Measurements from ENCODE around the gene PSMD8. TPM values are rescaled to one million over a fixed set of nuclear protein-coding genes. Genes with fewer than 3 reads are reported as not detected.
"Not testable (repeated sequence)": the region's sequence is repeated elsewhere in the genome, so short reads cannot be mapped to it uniquely, and the experiment has no call there.

Gene PSMD8
- total RNA-seq, 2 experiments from 2014 or later: 164 to 204 TPM

DNA sequence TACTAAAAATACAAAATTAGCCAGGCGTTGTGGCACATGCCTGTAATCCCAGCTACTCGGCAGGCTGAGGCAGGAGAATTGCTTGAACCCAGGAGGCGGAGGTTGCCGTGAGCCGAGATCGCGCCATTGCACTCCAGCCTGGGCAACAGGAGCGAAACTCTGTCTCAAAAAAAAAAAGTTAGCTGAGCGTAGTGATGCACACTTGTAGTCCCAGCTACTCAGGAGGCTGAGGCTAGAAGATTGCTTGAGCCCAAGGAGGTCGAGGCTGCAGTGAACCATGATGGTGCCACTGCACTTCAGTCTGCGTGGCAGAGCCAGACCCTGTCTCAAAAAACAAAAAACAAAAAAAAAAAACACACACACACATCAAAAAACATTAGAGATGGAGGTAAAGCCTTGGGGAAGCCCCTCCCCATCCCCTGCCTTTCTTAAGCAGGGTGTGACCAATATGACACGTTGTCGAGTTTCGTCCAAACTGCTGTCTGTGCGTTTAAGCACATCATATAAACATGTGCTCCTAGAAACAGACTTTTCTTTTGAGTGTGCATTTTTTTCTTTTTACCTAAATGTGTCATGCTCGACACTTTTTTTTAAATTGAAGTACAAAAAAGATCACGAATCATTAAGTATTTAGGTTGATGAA lies 52.8 kb downstream of the PSMD8 start:
- DNase-seq (peak; percentile 57), ATAC-seq (peak; percentile 75)
- H3K9me3 Mint-ChIP-seq (ENCODE audit: low read depth); H3K36me3 Mint-ChIP-seq; H3K27me3 Mint-ChIP-seq; H3K4me3 Mint-ChIP-seq: not testable (repeated sequence)
- Mint-ChIP-seq H3K27ac (peak overlapping the region; percentile 49), H3K4me1 (peaks cover 24% of the 10 kb centered on the region)
- CTCF ChIA-PET: interaction anchor here (3.5 kb wide), 1 partner anchor 24 kb away, joined by 15 read pairs; the partner anchor contains the start of gene FAM98C

GRCh38 chr19:38429055-38429810 lies 54.9 kb downstream of the PSMD8 start:
- CTCF ChIA-PET: interaction anchor here (0.9 to 3.5 kb wide), 2 partner anchors 26 kb away, joined by 3 to 15 read pairs; partner anchors contain the start of gene FAM98C
- H3K27ac Mint-ChIP-seq: peak overlapping the region; percentile 25
- no peak overlapping the region for H3K4me3 Mint-ChIP-seq
- H3K27me3 Mint-ChIP-seq: peaks cover 13% of the 10 kb centered on the region
- peak; percentile 24 for ATAC-seq
- H3K9me3 Mint-ChIP-seq (ENCODE audit: low read depth): no peaks in the 10 kb centered on the region
- DNase-seq: no peak
- no peaks in the 10 kb centered on the region for H3K36me3 Mint-ChIP-seq
- H3K4me1 Mint-ChIP-seq: peaks cover 27% of the 10 kb centered on the region

- no peak for DNase-seq
- peaks cover 27% of the 10 kb centered on the region for H3K4me1 Mint-ChIP-seq
- ATAC-seq: no peak
- CTCF ChIA-PET: interaction anchor here (0.9 kb wide), 1 partner anchor 27 kb away, joined by 3 read pairs; the partner anchor contains the start of gene FAM98C
- no peak overlapping the region for H3K27ac Mint-ChIP-seq
- no peak overlapping the region for H3K4me3 Mint-ChIP-seq
- no peaks in the 10 kb centered on the region for H3K9me3 Mint-ChIP-seq (ENCODE audit: low read depth)
- no peaks in the 10 kb centered on the region for H3K36me3 Mint-ChIP-seq
- H3K27me3 Mint-ChIP-seq: peaks cover 17% of the 10 kb centered on the region
Observed at GRCh38 chr19:38429811-38430156, 55.4 kb downstream of the PSMD8 start.

GRCh38 chr19:38430931-38431330 lies 56.6 kb downstream of the PSMD8 start:
- Mint-ChIP-seq H3K36me3 (no peaks in the 10 kb centered on the region), H3K27me3 (peaks cover 17% of the 10 kb centered on the region), H3K4me1 (peaks cover 25% of the 10 kb centered on the region), H3K9me3 (ENCODE audit: low read depth) (no peaks in the 10 kb centered on the region), H3K27ac (no peak overlapping the region), H3K4me3 (no peak overlapping the region)
- CTCF ChIA-PET: no interaction called here
- DNase-seq (no peak), ATAC-seq (no peak)

DNA sequence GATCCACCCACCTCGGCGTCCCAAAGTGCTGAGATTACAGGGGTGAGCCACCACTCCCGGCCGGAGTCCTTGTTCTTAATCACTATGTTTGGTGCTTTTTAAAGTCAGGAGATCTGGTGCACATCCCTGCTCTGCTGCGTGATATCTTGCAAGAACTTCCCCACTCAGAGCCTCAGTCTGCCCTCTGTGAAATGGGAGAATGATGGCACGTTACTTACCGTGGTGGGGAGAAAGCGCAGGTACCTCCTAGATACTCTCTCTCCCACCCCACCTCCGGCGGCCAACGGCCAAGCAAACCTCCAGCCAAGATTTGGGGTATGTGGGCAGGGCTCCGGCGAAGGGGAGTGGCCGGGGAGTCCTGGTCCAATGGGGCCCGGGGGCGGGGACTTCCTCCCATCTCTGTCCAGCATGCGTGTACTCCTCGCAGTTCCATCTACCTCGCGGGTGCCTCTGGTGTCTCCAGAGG lies 58.9 kb downstream of the PSMD8 start, which contains the start of gene RYR1:
TSS of gene RYR1 (plus strand) at position 424 of the 466 bp plus-strand sequence. CDS start 139 bp downstream, outside the sequence.
- no peaks in the 10 kb centered on the region for H3K9me3 Mint-ChIP-seq (ENCODE audit: low read depth)
- DNase-seq (peak; percentile 67), ATAC-seq (peak; percentile 90)
- CTCF ChIA-PET: no interaction called here
- peaks cover 24% of the 10 kb centered on the region for H3K27me3 Mint-ChIP-seq
- H3K27ac Mint-ChIP-seq: no peak within 1 kb of the TSS
- no peaks in the 10 kb centered on the region for H3K36me3 Mint-ChIP-seq
- H3K4me3 Mint-ChIP-seq: no peak within 1 kb of the TSS
- H3K4me1 Mint-ChIP-seq: peaks cover 11% of the 10 kb centered on the region

Other genes starting within 250 kb of the PSMD8 start
- under 1 TPM in 1 of 2 experiments, not detected in 1; 0.47 TPM for gene DPF1, start 150.3 kb upstream of the PSMD8 start, total RNA-seq
- not detected for gene PPP1R14A, start 118.2 kb upstream of the PSMD8 start, total RNA-seq
- gene SPINT2, start 110.0 kb upstream of the PSMD8 start, total RNA-seq: 10 to 100 TPM in 1 of 2 experiments, 1 to 10 TPM in 1; 9.3 to 15.6 TPM
- not detected for gene C19orf33, start 70.3 kb upstream of the PSMD8 start, total RNA-seq
- gene YIF1B, start 58.6 kb upstream of the PSMD8 start, total RNA-seq: 10 to 100 TPM; 69.7 to 76.7 TPM
- gene KCNK6, start 54.7 kb upstream of the PSMD8 start, total RNA-seq: 10 to 100 TPM; 10.8 to 13.5 TPM
- gene CATSPERG, start 38.7 kb upstream of the PSMD8 start, total RNA-seq: 1 to 10 TPM; 4.3 to 7.3 TPM
- not detected for gene GGN, start 13.5 kb downstream of the PSMD8 start, total RNA-seq
- under 1 TPM; 0.84 to 0.93 TPM for gene SPRED3, start 14.1 kb downstream of the PSMD8 start, total RNA-seq
- gene FAM98C, start 28.5 kb downstream of the PSMD8 start, total RNA-seq: 10 to 100 TPM; 22.4 to 24.1 TPM
- 1 to 10 TPM; 1.4 to 1.6 TPM for gene RASGRP4, start 51.6 kb downstream of the PSMD8 start, total RNA-seq
- gene RYR1, start 59.1 kb downstream of the PSMD8 start, total RNA-seq: 1 to 10 TPM; 1.5 to 1.6 TPM
- 100 to 1,000 TPM; 337 to 497 TPM for gene MAP4K1, start 243.4 kb downstream of the PSMD8 start, total RNA-seq
- gene EIF3K, start 244.6 kb downstream of the PSMD8 start, total RNA-seq: 100 to 1,000 TPM; 281 to 308 TPM

All from activated CD8-positive, alpha-beta memory T cell treated with anti-CD3 and anti-CD28 coated beads, Interleukin-2, amount 10 ng/mL, durations not matched to agents 7 days and 5 days (primary cell).